ENCODE results near the gene EGFLAM. TPM values are rescaled to one million over a fixed set of nuclear protein-coding genes. Genes with fewer than 3 reads are reported as not detected.

EGFLAM gene
- total and polyA plus RNA-seq, 2 experiments from 2014 or later: 0.06 to 0.27 TPM

- no peaks in the 10 kb centered on the region for H3K27me3 ChIP-seq
- no peak for DNase-seq (ENCODE audit: low read depth in 1 of 2, low spot score in 1 of 2)
- no peak overlapping the region for H3K4me3 ChIP-seq
- H3K9me3 ChIP-seq (ENCODE audit: low read depth): no peaks in the 10 kb centered on the region
- no peak for TF ChIP-seq CTCF (IDR thresholded peaks at IDR 0.05; ENCODE audit: low read depth, low read length)
- H3K27ac ChIP-seq: no peak overlapping the region
- no peaks in the 10 kb centered on the region for H3K36me3 ChIP-seq
- no peaks in the 10 kb centered on the region for H3K4me1 ChIP-seq (ENCODE audit: low read depth)
These were observed 26.9 kb downstream of the EGFLAM start for GRCh38 chr5:38285226-38285625.

DNA sequence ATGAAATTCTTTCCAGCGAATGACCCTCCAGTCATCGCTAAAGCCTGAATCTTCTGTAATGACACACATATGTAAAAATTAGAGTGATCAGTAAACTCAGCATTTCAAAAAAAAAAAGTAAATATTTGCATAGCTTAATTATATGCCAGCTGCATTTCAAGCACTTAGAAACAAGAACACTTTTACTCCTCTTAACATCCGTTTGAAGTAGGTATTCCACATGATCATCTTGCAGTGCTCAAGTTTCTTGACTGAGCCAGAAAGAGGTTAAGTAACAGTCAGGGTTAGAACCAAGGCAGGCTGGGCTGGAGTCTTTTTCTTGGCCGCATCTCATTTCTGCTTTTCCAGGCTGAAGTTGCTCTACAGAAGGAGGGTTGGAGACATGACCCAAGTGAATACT lies 27.6 kb downstream of the EGFLAM start:
- no peak for DNase-seq (ENCODE audit: low read depth in 1 of 2, low spot score in 1 of 2)

DNA sequence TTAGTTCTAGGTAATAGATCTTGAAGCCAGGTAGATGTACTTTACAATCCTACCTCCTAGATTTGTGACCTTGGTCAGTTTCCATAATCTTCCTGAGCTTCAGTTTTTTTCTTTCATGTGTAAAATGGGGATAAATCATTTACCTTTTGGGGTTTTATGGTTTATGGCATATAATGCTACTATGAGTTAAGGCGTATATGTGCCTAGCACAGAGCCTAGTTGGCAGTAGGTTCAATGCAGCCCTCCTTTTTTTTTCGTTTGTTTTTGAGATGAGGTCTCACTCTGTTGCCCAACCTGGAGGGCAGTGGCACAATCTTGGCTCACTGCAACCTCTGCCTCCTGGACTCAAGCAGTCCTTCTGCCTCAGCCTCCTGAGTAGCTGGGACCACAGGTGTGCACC lies 28.8 kb downstream of the EGFLAM start:
- no peak for TF ChIP-seq CTCF (IDR thresholded peaks at IDR 0.05; ENCODE audit: low read depth, low read length)
- Histone ChIP-seq H3K4me3 (no peak overlapping the region), H3K27ac (no peak overlapping the region)

More for the DNA sequence above, 27.6 kb downstream of the EGFLAM start:
- no peaks in the 10 kb centered on the region for H3K4me1 ChIP-seq (ENCODE audit: low read depth)
- no peak for TF ChIP-seq CTCF (IDR thresholded peaks at IDR 0.05; ENCODE audit: low read depth, low read length)
- H3K36me3 ChIP-seq: no peaks in the 10 kb centered on the region
- no peaks in the 10 kb centered on the region for H3K9me3 ChIP-seq (ENCODE audit: low read depth)
- H3K27me3 ChIP-seq: no peaks in the 10 kb centered on the region
- no peak overlapping the region for H3K27ac ChIP-seq
- H3K4me3 ChIP-seq: no peak overlapping the region

GRCh38 chr5:38289457-38289856 lies 31.1 kb downstream of the EGFLAM start:
- H3K4me1 ChIP-seq (ENCODE audit: low read depth): no peaks in the 10 kb centered on the region
- H3K27me3 ChIP-seq: no peaks in the 10 kb centered on the region
- H3K9me3 ChIP-seq (ENCODE audit: low read depth): no peaks in the 10 kb centered on the region
- DNase-seq (ENCODE audit: low read depth in 1 of 2, low spot score in 1 of 2): no peak
- no peak for TF ChIP-seq CTCF (IDR thresholded peaks at IDR 0.05; ENCODE audit: low read depth, low read length)
- no peaks in the 10 kb centered on the region for H3K36me3 ChIP-seq
- H3K27ac ChIP-seq: no peak overlapping the region
- H3K4me3 ChIP-seq: no peak overlapping the region

More for the DNA sequence above, 28.8 kb downstream of the EGFLAM start:
- Histone ChIP-seq H3K4me1 (ENCODE audit: low read depth) (no peaks in the 10 kb centered on the region), H3K36me3 (no peaks in the 10 kb centered on the region), H3K27me3 (no peaks in the 10 kb centered on the region), H3K9me3 (ENCODE audit: low read depth) (no peaks in the 10 kb centered on the region)
- no peak for DNase-seq (ENCODE audit: low read depth in 1 of 2, low spot score in 1 of 2)

DNA sequence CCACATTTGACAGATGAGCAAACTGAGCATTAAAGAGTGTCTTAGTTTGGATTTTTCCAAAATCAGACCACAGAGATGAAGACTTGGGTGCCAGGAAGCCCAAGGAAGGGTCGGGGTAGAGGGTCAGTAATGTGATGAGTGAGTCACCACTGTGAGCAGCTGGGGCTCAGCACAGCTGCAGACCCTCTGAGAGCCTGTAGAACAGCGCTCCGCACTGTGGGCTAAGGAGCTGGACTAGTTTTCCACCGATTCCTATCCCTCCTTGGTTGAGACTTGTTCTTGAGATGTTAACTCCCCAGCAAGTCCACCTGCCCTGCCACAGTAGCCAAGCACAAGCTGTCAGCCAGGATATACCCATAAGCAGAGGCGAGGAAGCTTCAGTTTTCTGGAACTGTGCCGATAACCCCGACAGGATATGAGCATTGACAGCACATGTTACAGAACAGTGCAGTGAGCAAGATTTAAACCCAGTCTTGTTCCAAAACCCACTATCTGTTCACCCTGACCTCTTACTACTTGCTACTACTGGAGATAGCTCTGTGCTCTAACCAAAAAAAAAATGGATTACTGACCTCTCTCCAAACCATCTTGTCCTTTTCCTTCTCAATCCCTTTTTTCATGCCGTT lies 31.8 kb downstream of the EGFLAM start:
- H3K9me3 ChIP-seq (ENCODE audit: low read depth): no peaks in the 10 kb centered on the region
- H3K4me3 ChIP-seq: no peak overlapping the region
- H3K36me3 ChIP-seq: no peaks in the 10 kb centered on the region
- DNase-seq (ENCODE audit: low read depth in 1 of 2, low spot score in 1 of 2): no peak
- no peaks in the 10 kb centered on the region for H3K27me3 ChIP-seq
- no peak for TF ChIP-seq CTCF (IDR thresholded peaks at IDR 0.05; ENCODE audit: low read depth, low read length)
- no peaks in the 10 kb centered on the region for H3K4me1 ChIP-seq (ENCODE audit: low read depth)
- no peak overlapping the region for H3K27ac ChIP-seq
